Lower lobe of right lung (tissue), 2 donors: ENCODE results near the gene FXN. TPM values are rescaled to one million over a fixed set of nuclear protein-coding genes. Genes with fewer than 3 reads are reported as not detected.
A peak's percentile ranks its signal among the peaks of the same experiment; 100 is the strongest.

Experiments used
- ATAC-seq, 2 donors: fragments of 200-7000 bp; cut with Tn5 transposase; one replicate each; pipeline ENCODE4 v1.9.1; 2020 to 2022; ENCODE audit warnings: mild to moderate bottlenecking in 2 of 2, moderate library complexity in 2 of 2
- DNase-seq: peaks from one replicate; pipeline ENCODE4 v3.0.0-alpha.2; 2020
- H3K27ac ChIP-seq: fragments of 200-600 bp; one replicate; pipeline ENCODE4 v1.8.0; 2022
- H3K27me3 ChIP-seq: fragments of 200-600 bp; one replicate; pipeline ENCODE4 v1.8.0; 2022; ENCODE audit warnings: low read depth
- H3K36me3 ChIP-seq: fragments of 200-600 bp; one replicate; pipeline ENCODE4 v1.8.0; 2022; ENCODE audit warnings: mild to moderate bottlenecking
- H3K4me1 ChIP-seq: fragments of 200-600 bp; one replicate; pipeline ENCODE4 v1.8.0; 2022
- H3K4me3 ChIP-seq: fragments of 200-600 bp; one replicate; pipeline ENCODE4 v1.8.0; 2022; ENCODE audit warnings: mild to moderate bottlenecking
- H3K9me3 ChIP-seq: fragments of 200-600 bp; one replicate; pipeline ENCODE4 v1.8.0; 2022
- CTCF ChIP-seq: fragments of 200-600 bp; IDR thresholded peaks from one replicate; pipeline ENCODE4 v1.8.0; 2022; ENCODE audit warnings: antibody characterized with exemption, mild to moderate bottlenecking
- intact Hi-C: fragments of 100-400 bp; cut with DNase I; formaldehyde crosslinking; loops from one replicate; pipeline ENCODE4 v1.11.0; 2022
- total RNA-seq: library from RNA; stranded (reverse); fragmentation: NEBNext Ultra II Directional; extraction: Animal tissue kit (Norgen Biotek cat#: 25700); gene quantifications from one replicate; pipeline ENCODE4 v1.2.1, GENCODE V29; 2021
- donor health status: DM: no; HTN: yes; CAD: no; lungs with severe emphysema.

The FXN gene
- total RNA-seq, 1 donor from 2014 or later: 10.9 TPM

GRCh38 chr9:69118656-69119055, 83.1 kb downstream of the FXN start:
- ATAC-seq (no peak), DNase-seq (no peak)
- no peaks in the 10 kb centered on the region for H3K36me3 ChIP-seq
- no peaks in the 10 kb centered on the region for H3K27me3 ChIP-seq
- no peaks in the 10 kb centered on the region for H3K9me3 ChIP-seq
- H3K27ac ChIP-seq: no peak overlapping the region
- intact Hi-C loops: no loop called here
- peaks cover 6% of the 10 kb centered on the region for H3K4me1 ChIP-seq
- TF ChIP-seq CTCF: no peak
- H3K4me3 ChIP-seq: no peak overlapping the region

- no peaks in the 10 kb centered on the region for H3K9me3 ChIP-seq
Measured at GRCh38 chr9:69120380-69121154, 85.0 kb downstream of the FXN start.

GRCh38 chr9:69121155-69122081, 85.9 kb downstream of the FXN start:
- H3K4me1 ChIP-seq: peaks cover 6% of the 10 kb centered on the region
- H3K27ac ChIP-seq: peak overlapping the region; percentile 92
- no peaks in the 10 kb centered on the region for H3K36me3 ChIP-seq
- H3K27me3 ChIP-seq: no peaks in the 10 kb centered on the region
- intact Hi-C loops: no loop called here
- ATAC-seq (peak; percentile 64 to 68), DNase-seq (peak; percentile 74)
- H3K4me3 ChIP-seq: peak overlapping the region; percentile 87
- H3K9me3 ChIP-seq: no peaks in the 10 kb centered on the region
- TF ChIP-seq CTCF: no peak

More at GRCh38 chr9:69120380-69121154, 85.0 kb downstream of the FXN start:
- peak; percentile 94 to 95 for ATAC-seq
- no peak for TF ChIP-seq CTCF
- Histone ChIP-seq H3K36me3 (no peaks in the 10 kb centered on the region), H3K27ac (peak overlapping the region; percentile 92), H3K4me1 (peaks cover 6% of the 10 kb centered on the region), H3K27me3 (no peaks in the 10 kb centered on the region), H3K4me3 (peak overlapping the region; percentile 87)
- intact Hi-C loops: no loop called here
- DNase-seq: peak; percentile 89

GRCh38 chr9:69122082-69122548, 86.6 kb downstream of the FXN start:
- H3K4me1 ChIP-seq: peaks cover 6% of the 10 kb centered on the region
- H3K27ac ChIP-seq: peak overlapping the region; percentile 92
- H3K4me3 ChIP-seq: peak overlapping the region; percentile 87
- no peaks in the 10 kb centered on the region for H3K36me3 ChIP-seq
- no peaks in the 10 kb centered on the region for H3K9me3 ChIP-seq
- peak; percentile 84 for DNase-seq
- H3K27me3 ChIP-seq: no peaks in the 10 kb centered on the region
- ATAC-seq: peak; percentile 78 to 82
- TF ChIP-seq CTCF: no peak
- intact Hi-C loops: no loop called here

- ATAC-seq: peak; percentile 38 to 51
- no peak for TF ChIP-seq CTCF
- Histone ChIP-seq H3K36me3 (no peaks in the 10 kb centered on the region), H3K27ac (peak overlapping the region; percentile 92), H3K9me3 (no peaks in the 10 kb centered on the region), H3K4me1 (peaks cover 6% of the 10 kb centered on the region), H3K4me3 (peak overlapping the region; percentile 87), H3K27me3 (no peaks in the 10 kb centered on the region)
- no peak for DNase-seq
- intact Hi-C loops: no loop called here
Measured at GRCh38 chr9:69122549-69123141, 87.1 kb downstream of the FXN start.
